GM21528 (cell line): ENCODE results near the gene PIP5K1C.

Experiments used
- ATAC-seq: cut with Tn5 transposase; IDR thresholded peaks from one replicate; pipeline ENCODE4 v1.9.1; 2021; ENCODE audit warnings: mild to moderate bottlenecking, moderate library complexity; ENCODE audit not compliant: unreplicated experiment, low FRiP score

Gene PIP5K1C

DNA sequence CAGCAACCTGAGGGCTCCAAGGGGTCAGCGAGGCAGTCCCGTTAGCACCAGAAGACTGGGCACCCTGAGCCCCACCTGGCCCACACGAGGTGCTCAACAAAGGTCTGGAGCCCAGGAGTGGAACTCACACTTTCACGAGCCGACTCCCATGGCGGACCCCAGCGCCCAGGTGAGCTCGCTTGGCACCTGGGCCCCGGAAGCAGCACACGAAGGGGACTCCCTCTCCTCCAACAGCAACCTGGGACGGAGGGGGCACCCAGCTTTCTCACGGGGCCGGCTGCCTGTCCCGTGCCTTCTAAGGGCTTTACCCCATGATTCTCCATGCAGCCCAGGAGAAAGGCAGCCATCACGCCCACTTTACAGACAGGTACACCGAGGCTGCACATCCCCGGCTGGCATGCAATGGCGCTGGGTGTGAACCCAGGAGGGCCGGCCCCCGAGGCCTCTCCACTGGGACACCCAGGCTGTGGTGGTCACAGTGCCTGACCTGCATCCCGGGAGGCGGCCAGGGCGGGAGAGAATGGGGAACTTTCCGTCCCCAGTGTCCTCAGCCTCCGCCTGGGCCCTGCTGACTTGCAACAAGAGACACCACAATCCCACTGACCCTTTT, 5.0 kb downstream of the PIP5K1C start:
- ATAC-seq: no peak

DNA sequence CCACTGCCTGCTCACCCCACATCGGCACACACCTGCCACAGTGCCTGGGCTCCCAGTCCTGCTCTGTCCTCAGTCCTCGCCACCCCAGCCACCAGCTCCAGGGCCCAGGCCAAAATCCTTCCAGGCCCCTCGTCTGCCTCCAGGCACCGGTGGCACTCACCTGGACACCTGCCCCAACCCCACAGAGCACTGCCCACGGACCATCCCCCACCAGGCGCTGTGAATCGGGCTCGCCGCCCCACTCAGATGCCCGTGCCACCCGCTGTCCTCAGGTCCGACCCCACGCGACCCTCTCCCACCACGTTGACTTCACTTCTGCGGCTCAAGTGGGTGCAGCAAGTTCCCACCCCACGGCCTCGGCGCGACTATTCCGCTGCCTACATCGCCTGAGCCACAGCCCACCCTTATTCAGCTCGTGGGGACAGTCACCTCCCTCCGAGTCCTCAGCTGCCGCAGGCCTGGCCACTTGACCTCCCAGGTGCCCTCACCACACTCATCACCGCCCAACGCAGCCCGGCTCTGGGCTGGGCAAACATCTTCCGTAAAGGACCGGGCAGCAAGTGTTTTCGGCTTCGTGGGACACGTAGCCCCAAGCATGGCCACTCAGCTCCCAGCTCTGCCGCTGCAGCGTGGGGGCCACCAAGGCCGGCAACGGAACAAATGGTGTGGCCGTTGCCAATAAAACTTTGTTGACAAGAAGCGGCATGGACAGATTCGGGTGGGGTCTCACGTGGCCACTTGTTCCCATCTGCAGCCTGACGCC, 5.7 kb downstream of the PIP5K1C start:
- no peak for ATAC-seq

DNA sequence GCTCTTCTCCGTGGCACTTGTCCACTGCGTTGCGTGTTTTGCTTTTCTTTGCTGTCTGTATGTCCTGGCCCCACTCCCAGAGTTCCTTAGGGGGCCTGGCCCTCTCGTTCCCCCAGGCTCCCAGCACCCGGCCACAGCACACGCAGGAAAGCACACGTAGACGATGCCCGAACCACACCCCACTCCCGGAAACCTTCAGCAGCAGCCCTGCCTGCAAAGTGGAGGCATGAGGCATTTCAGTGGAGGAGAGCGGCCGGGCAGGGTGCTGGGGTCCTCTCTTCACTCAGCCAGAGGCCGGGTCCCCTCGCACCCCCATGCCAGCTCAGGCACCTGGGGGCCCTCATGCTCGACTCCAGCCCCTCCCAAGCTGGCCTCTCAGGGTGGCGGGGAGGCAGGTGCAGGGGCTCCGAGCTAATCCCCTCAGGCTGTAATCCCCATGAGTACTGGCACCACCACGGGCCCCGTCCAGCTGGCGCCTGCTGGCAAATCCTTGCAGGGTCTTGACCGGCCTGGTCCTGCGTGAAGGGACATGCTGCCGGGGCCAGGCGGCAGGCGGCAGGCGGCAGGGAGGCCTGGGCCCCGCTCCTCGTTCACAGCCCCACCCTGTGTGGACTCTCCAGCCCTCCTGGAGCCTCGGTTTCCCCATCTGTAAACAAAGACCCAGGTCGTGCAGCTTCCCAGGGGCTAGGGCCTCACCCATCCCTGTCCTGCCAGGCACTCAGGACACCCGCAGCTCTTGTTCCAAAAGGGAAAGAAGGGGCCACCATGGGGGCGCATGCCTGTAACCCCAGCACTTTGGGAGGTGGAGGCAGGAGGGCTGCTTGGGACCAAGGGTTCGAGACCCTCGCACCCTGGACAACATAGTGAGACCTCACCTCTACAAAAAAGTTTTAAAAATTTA, 7.0 kb downstream of the PIP5K1C start:
- no peak for ATAC-seq

DNA sequence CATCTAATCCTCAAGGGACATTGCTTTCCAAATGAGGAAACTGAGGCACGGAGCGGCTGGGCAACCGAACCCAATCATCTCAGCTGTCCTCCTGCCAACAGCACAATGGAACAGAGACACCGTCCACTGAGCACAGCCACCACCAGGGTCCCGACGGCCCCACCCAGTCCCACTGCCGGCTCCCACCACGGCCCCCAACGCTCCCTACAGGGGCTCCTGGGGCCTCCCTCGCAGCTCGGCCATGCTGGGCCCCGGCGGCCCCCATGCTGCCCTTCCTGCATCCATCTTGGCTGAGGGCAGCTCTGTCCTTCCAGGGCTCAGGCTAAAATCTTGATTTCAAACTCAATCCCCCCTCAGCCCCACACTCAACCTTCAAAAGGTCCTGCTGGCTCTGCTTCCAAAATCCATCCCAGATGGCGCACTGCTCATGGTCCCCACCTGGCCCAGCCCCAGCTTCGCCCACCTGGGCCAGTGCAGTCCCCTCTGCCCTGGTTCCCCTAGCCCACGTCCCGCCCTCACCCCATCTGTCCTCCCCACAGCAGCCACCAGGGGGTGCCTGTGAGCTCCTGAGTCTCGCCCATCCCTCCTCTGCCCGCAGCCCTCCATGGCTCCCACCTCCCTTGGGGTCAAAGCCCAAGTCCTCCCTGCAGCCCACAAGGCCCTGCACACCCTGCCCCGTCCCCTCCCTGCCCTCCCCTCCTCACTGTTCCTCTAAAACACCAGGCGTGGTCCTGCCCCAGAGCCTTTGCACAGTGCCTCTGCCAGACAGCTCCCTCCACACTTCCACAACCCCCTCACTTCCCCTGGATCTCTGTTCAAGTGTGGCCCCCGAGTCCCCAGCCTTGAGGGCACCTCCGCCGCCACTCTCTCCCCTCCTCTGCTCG, 7.9 kb downstream of the PIP5K1C start:
- ATAC-seq: no peak

GRCh38 chr19:3691726-3692125, 8.5 kb downstream of the PIP5K1C start:
- ATAC-seq: no peak

- no peak for ATAC-seq
Observed at GRCh38 chr19:3691372-3691716, 8.9 kb downstream of the PIP5K1C start.

GRCh38 chr19:3690551-3691371, 9.5 kb downstream of the PIP5K1C start:
- no peak for ATAC-seq

DNA sequence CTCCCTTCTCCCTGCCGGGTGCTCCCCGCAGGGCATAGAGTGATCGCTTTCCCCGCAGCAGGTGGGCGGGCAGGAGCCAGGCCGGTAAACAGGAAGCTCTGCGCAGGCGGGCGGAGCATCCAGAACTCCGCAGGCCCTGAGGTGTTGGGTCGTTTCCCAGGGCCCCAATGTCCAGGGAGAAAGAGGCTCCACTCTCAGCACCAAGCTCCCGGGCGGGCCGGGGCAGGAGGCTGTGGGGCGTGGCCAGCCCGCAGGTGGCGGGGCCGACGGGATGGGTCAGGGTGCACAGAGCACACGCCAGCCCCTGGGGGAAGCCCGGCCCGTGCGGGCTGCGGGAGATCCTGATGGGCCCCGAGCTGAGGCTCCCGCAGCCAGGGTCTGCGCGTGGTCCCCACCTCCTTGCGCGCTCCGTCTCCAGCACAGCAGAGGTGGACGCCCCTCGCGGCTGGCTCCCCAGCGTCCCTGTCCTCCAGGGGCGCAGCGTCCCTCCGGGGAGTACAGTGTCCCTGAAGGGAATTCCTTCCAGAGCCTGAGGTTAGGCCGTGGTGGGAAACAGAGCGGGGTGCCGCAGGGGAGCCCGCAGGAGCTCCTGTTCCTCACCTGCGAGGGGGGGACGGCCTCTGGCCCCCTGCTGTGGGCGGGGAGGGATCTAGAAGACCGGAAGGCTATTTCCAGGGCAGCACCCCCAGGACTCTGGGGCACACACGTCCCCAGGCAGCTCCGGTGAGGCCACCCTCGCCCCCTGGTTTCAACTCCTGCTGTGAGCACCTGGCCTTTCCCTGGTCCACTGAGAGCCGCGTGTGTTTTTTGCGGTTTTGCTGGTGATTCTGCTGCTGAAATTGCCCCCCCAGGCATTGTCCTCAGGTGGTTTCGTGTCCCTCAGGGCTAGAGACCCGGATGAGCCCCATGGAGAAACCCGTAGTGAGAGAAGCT, 12.2 kb downstream of the PIP5K1C start:
- ATAC-seq: no peak

DNA sequence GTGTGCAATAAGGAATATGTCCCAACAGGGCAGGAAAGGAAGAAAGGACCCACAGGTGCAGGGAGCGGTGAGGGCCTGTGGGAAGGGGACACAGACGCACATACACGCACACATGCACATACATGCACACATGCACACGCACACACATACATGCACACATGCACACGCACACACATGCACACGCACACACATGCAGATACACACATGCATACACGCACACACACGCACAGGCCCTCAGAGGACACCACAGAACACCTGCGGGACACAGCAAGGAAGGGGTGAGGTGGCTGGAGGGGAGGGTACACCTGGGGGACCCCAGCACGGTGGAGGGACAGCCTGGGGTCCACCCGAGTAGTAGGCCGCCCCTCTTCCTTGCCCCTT, 12.9 kb downstream of the PIP5K1C start:
- ATAC-seq: no peak

GRCh38 chr19:3684817-3685410, 15.4 kb downstream of the PIP5K1C start:
- no peak for ATAC-seq

DNA sequence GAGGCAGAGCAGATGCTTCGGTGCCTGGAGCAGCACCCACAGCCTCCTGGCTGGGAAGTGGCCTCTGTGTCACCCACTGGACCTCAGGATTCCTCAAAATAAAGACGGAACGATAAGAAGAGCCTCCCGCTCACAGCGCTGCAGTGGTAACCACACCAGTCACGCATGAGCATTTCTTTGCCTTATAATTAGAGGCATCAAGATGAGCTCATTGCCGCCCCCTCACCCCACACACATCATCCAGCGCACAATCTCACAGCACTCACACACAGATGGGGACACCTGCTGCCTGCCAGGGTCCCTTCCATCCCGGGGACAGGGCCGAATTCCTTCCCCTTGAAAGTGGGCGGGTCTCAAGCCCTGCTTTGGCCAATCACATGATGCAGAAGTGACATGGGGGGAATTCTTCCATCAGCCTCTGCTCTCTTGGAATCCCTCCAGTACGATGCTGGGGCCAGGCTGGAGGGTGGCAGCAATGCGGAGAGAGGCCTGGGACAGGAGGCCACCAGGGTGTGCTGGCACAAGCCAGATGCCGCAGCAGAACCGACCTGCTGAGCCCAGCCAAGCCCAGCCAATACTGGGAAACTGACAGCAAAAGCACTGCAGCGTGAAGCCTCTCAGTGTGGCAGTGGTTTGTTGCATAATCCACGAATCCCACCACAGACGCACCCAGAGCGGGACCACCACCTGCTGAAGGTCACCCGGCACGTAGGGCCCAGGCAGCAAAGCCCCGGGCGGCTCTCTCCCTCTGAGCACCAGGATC, 16.0 kb downstream of the PIP5K1C start:
- ATAC-seq: no peak

DNA sequence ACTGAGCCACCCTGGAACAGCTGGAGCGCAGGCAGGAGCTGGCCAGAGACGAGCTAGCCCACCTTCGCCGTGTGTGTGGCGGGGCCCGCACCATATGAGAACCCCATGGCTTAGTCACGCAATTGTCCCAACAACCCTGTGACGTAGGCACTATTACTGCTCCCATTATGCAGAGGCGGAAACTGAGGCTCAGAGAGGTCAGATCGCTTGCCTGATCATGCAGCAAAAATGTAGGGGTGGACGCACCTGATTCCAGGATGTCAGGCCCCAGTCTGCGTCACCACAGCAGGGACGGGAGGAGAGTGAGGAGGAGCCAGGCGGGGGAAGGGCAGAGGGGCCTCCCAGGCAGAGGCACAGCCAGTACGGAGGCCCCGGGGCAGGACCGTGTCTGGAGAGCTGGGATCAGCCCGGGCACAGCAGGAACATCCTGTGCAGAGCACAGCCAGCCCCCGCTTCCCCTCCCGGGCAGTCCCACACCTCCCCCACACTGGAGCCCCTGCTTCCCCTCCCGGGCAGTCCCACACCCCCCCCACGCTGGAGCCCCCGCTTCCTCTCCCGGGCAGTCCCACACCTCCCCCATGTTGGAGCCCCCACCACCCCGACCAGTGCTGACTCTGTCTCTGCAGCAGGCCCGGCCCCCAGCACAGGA, 16.7 kb downstream of the PIP5K1C start:
- no peak for ATAC-seq

- ATAC-seq: no peak
Observed at GRCh38 chr19:3682741-3683404, 17.4 kb downstream of the PIP5K1C start.

- ATAC-seq: no peak
Observed at GRCh38 chr19:3682286-3682685, 18.0 kb downstream of the PIP5K1C start.

DNA sequence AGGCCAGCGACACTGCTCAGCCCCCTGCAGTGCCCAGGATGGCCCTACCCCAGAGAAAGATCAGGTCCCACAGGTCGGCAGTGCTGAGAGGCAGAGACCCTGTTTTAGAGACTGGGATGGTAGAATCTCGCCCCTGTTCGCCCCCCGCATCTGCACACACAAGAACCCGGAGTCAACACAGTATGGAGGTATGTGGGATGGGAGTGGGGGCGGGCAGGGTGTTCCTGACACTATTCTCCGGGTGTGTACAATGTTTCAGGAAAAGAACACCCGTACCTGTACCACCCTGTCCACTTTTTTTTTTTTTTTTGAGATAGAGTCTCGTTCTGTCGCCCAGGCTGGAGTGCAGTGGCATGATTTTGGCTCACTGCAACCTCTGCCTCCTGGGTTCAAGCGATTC, 19.3 kb downstream of the PIP5K1C start:
- ATAC-seq: no peak

GRCh38 chr19:3679581-3679980, 20.7 kb downstream of the PIP5K1C start:
- ATAC-seq: no peak
